Hepatic stellate cell (primary cell): ENCODE measurements around the gene HMBS.
"Not testable (repeated sequence)": the region's sequence is repeated elsewhere in the genome, so short reads cannot be mapped to it uniquely, and the experiment has no call there.

Experiments
- DNase-seq: peaks from one replicate; pipeline ENCODE4 v3.0.0; 2011; ENCODE audit warnings: low spot score

Gene HMBS

GRCh38 chr11:119118946-119119345, 34.3 kb downstream of the HMBS start:
- DNase-seq = no peak

- no peak for DNase-seq
Measured at GRCh38 chr11:119120639-119121007, 35.9 kb downstream of the HMBS start.

GRCh38 chr11:119121008-119121810, 36.5 kb downstream of the HMBS start, which contains the start of gene HINFP:
HINFP (plus strand) TSS chr11:119121580; CDS start chr11:119126945, 5,365 bp downstream.
- peak; percentile 99 for DNase-seq

- no peak for DNase-seq
Measured at GRCh38 chr11:119121811-119122124, 37.1 kb downstream of the HMBS start.

GRCh38 chr11:119125821-119126220, 41.1 kb downstream of the HMBS start:
- DNase-seq = no peak

- DNase-seq = no peak
Measured at GRCh38 chr11:119126675-119127268, 42.1 kb downstream of the HMBS start.

- DNase-seq = no peak
Measured at GRCh38 chr11:119130662-119131061, 46.0 kb downstream of the HMBS start.

GRCh38 chr11:119134389-119134978, 49.8 kb downstream of the HMBS start:
- no peak for DNase-seq

GRCh38 chr11:119139276-119139675, 54.6 kb downstream of the HMBS start:
- DNase-seq = not testable (repeated sequence)
